GM19438 (cell line): ENCODE measurements around the gene ROBO4.

Source experiments
- ATAC-seq: cut with Tn5 transposase; IDR thresholded peaks from one replicate; pipeline ENCODE4 v1.9.1; 2021; ENCODE audit warnings: low read depth; ENCODE audit not compliant: unreplicated experiment

The ROBO4 gene

DNA sequence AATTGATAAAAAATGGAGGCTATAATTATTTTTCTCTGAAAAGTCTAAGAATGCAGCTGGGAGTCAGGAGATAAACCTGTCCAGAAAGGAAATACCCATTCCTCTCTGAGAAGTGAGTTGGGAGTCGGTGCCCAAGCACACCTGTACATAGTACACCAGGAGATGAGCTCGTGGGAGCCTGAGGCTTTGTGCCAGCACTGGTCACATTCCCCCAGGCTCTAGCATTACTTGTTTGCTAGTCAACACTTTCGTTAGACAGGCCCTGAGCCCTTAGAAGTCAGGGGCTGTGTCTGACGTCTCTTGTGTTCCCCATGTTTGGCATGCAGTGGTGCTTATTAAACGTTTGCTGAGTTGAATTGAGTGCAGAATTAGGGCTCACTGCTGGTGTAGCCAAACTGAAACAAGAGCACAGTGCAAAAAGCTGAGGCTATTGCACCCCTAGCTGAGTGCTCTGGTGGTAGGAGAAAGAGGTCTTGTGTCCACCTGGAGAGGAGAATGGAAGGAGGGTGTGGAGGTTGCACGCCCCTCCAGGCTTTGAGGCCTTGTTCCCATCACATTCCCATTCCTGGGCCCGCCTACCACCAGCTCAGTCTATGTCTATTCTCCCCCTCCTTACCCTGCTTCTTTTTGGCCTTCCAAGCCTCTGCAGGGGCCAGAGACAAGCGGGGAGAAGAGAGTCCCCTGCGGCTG is 6.8 kb downstream of the ROBO4 start:
- no peak for ATAC-seq

DNA sequence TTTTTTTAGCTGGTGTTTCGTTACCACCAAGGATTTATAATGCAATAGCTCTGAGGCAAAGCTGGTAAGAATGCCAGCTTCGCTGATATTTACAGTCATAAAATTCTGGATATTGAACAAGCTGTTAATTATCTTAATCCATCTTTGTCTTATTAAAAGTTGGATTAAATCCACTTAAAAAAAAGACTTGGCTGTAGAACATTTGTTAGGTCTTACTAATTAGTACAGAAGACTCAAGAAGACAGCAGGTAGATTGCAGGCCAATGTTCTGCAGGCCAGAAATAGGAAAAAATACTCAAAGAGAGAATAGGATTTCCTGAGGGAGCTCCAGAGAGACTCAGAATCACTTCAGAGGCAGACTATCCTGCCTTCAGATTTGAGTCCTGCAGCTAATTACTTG is 7.5 kb downstream of the ROBO4 start:
- no peak for ATAC-seq

DNA sequence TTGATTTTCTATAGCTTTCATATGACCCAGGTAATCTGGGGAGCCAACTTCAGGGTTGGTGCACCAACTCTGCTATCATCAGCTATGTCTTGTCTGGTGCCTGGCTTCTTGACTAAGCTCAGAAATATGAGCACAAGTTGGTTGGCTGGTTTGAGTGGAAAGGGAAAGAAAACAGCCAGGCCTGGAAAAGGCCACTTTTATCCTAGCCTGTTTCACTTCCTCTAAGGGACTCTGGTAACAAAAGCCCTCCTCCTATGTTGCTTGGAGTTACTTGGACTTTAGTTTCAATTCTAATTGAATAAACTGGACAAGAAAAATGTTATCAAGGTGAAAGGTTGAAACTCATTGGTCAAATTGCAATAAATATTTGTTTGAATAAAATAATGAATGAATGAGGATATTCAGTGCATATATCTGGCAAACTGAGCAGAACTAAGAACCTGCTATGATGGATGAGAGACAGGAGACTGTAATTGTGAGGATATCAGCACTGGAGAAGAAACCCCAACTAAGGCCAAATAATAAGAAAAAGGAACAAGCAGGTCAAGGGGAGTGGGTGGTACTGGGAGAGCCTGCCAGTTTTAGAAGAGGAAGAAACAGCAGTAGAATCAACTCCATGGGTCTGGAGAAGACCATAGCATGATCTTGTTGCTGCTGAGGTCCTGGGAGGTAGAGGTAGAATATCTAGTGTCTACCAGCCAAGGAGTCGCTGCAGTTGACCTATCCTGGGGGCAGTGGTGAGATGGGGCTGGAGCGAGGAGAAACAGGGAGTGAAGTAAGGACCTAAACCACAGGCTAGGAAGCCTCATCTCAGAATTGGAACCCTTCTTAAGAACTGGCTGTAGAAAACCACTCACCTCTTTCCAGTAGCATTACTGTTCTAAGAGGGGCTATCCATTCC is 8.2 kb downstream of the ROBO4 start:
- no peak for ATAC-seq

DNA sequence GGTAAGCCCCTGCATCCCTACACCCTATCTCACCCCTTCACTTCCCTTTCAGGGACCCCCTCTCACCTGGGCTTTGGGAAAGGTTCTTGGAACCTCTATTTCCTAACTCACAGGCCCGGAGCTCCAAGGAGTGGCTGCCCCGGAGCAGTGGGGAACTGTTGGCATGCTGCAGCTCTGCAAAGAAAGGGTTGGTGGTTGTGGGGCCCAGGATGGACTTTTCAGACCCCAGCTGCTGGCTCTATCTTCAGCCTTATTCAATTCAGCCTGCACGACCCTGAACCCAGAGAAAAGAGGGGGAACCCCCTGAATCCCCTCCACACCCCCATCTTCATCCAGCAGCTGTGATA is 10.0 kb downstream of the ROBO4 start:
- ATAC-seq: no peak

DNA sequence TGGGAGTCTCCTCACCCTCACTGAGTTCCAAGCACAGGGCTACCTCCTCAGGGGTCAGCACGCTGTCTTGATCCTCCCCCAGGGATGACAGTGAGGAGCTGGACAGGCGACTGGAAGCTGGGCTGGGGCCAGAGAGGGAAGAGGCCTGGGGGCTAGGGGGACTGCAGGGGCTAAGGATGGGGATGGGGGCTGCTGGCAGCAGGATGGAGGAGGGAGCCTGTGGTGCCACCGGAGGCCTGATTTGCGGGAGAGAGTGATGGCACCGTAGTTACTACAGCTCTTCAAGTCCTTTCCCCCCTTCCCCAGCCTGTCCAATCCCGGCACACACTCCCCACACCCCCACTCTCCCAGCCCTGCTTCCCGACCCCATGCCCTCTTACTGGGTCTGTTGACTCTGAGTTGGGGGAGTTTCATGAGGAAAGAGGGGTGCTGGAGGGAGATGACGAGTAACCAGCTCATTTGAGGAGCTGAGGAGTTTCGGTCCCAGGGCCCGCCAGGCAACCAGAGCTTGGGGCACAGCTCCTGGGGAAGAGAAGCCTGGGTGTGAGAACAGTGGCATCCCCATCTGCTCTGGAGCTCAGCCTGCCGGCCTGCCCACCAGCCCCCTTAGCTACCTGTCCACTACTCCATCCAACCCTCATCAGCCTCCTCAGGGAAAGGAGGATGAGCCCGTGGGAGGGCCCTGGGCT is 10.5 kb downstream of the ROBO4 start:
- ATAC-seq: no peak

DNA sequence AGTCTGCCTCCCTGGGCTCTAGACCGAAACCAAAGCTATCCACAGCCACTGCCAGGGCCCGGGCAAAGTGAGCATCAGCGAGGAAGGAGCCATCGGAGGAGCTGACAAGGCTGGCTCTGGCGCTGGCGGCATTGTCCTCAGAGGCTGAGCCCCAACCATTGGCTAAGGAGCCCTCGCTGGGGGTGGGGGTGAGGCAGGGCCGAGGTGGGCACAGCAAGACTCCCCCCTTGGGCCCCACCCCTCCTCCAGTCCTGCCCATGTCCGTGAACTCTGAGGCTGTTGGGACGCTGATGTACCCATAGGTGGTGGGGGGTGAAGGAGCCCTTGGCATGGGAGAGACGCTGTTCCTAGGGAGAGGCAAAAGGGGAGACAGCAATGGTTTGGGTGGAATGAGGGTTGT is 11.2 kb downstream of the ROBO4 start:
- no peak for ATAC-seq

DNA sequence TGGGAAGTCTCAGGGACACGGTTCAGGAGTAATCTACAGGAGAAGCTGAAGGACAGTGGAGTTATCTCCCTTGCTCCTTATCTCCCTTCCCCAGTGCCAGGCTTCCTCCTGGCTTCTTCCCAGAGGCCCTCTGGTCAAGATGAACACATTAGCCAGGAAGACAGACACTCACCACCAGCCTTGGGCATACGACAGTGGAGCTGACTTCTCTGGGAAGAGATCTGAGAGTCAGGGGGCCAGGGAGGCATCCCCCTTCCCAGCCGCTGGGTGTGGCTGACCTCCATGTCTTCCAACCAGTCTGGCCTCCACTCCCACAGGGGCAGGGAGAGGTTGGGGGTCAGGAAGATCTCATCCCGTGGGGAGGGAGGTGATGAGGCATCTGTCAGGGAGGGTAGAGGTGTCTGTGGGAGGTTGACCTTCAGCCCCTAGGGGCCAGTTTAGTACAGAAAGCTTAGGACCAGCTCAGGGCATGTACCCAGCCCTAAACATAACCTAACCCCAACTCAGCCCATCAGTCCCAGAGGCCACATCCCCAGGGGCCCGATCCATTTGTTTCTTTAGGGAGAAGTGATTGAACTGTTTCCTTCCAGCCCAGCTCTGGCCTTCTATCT is 12.7 kb downstream of the ROBO4 start:
- no peak for ATAC-seq

DNA sequence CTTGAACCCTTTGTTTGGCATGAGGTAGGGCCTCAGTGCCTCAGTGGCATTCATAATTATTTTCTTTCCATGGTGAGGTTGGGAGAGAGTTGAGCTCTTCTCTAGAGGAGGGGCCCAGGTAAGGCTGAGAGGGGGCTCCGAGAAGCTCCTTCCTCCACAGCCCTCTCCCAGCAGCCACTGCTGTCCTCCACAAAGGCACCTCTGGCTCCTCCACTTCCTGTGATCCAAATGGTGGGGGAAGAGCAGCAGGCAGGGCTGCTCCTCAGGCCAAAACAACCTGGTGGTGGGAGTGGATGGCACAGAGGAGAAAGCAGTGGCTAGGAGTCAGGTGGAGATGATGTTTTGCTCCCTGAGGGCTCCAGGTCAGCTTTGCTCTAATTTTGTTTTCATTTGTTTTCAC is 13.3 kb downstream of the ROBO4 start:
- ATAC-seq: no peak

DNA sequence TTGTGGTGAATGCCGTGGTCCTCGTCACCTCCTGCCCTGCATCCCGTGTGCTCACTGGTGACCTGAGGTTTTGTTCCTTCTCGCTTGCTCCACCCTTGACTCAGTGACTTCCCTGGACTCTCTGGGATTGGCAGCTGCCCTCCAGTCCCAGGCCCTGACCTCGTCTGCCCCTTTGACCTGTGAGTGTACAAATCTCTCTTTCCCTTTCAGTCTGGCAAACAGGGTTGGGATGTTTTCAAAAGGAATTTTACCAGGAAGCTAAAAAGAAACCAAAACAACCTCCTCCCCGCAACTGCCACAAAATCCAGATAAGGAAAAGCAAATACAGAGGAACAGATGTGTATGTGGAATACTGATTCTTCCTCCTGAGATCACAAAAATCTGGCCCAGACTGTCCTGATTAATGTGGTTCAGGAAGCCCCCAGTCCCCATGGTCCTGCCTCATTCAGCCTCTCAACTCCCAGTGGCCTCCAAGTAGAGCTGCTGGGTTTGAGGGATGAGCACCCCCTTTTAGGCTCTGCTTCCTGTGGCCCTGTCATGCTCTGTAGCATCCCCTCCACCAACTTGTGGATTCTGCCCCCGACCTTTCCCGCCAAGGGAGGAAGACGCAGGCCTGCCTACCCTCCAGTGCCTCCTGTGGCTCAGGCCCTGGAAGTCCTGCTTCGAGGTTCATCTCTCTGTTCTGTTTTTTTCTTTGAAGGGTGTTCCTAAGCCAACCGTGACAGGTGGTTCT is 15.2 kb downstream of the ROBO4 start:
- no peak for ATAC-seq

DNA sequence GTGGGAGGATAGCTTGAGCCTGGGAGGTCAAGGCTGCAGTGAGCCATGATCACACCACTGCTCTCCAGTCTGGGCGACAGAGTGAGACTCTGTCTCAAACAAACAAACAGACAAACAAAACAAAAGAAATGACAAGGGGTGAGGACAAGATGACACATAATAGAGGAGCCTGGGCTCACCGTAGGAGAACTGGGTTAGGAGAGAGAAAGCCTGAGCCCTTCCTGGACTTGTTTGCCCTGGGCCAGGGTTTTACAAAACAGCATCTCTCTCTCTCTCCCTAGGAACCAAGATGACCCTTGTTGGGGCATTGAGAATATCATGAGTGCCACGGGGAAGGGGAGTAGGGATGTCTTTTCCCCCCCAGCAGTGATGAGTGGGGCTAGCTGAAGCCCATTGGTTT is 16.7 kb downstream of the ROBO4 start:
- no peak for ATAC-seq

DNA sequence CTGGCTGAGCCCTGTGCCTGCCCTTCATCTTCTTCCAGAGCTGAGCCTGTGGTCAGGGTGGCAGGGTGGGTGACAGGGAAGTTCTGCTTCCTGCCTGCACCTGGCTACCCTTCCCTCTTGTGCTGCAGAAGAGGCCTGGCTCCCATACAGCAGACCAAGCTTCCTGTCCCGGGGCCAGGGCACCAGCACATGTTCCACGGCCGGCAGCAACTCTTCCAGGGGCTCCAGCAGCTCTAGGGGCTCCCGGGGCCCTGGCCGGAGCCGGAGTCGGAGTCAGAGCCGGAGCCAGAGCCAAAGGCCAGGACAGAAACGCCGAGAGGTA is 17.4 kb downstream of the ROBO4 start:
- no peak for ATAC-seq

DNA sequence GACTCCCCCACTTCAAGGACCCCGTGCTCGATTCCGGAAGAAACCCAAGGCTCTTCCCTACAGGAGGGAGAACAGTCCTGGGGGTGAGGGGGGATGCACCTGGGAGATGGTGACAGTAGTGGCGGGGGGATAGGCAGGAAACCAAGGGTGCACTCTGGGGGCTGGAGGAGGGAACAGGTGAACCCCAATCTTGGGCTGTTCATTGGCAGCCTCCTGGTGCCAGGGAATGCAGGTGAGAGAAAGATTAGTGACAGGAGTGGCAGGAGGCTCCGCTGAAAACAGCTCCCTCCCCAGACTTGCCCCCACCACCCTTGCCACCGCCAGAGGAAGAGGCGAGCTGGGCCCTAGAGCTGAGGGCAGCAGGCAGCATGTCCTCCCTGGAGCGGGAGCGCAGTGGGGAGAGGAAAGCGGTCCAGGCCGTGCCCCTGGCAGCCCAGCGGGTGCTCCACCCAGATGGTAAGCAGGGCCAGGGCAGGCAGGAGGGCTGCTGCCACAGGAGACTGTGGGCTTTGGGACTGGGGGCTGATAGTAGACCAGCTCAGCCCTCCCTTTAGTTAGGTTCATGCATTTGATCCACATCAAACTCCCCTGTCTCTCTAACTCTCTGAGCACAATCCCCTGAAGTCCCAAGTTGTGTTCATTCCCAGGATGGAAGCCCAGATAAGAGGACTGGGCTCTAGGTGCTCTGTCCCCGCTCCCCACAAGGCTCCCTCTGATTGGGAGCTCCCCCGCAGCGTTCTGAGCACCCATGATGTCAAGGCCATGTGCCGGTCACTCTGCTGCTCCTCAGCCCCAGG is 18.0 kb downstream of the ROBO4 start:
- ATAC-seq: no peak

DNA sequence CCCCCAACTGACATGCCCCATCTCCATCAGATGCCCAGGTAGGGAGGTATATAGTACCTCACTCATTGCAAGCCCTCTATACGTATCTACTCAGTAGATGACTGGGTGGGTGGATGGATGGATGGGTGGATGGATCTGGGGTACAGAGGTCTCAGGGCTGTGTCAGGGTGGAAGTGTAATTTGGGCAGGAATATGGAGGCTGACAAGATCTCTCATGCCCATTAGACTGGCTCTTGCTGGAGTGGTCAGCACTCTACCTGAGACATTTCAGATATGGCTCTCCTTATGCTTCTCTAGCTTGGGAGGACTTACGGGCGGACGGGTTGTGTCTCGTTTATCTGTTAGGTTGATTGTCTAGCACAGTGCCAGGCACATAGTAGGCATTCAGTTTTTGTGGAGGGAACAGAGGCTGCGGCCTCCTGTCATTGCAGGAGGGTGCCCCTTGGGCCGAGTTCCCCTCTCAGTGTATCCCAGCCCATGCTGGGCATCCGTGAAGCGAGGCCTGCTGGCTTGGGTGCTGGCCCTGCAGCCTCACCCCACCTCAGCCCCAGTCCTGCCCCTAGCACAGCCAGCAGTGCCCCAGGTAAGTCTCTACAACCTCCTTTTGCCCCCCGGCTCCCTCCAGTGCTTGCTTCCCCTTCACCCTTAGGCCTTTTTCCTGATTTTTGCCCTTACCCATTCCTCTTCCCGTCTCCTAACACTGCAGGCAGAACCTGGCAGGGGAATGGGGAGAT is 18.7 kb downstream of the ROBO4 start:
- no peak for ATAC-seq

DNA sequence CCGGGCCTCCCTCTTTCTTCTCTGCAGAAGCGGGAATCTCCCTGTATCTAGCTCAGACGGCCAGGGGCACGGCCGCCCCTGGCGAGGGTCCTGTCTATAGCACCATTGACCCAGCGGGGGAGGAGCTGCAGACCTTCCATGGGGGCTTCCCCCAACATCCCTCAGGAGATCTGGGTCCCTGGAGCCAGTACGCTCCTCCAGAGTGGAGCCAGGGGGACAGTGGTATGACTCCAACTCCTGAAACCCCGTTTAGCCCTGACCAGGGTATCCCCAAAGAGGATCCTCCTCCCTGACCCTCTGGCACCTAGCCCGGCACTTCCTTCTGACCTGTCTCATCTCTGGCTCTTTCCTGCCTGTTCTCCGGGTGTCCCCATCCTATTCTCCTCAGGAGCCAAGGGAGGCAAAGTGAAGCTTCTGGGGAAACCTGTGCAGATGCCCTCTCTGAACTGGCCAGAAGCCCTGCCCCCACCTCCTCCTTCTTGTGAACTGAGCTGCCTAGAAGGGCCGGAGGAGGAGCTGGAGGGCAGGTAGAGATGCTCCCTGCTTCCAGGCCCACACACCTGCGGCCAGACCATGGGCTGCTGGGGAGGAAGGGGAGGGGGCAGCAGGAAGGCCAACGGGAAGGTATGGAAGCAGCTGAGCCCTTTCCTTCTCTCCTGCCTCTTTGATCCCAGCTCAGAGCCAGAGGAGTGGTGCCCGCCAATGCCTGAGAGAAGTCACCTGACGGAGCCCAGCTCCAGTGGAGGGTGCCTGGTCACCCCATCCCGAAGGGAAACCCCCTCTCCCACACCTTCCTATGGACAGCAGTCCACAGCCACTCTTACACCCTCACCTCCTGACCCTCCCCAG is 19.5 kb downstream of the ROBO4 start:
- no peak for ATAC-seq

DNA sequence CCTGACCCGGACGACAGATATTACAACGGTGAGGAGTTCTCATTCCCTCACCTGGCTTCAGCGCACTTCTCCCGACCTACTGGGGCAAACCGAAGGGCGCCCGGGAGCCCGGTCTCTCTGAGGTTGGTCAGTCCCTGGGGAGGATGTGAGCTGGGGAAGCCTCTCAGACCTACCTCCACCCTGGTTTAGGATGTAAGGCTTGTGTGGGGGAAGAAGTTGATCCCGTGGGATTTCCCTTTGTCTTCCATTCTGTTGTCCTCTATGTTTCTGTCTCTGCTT is 20.1 kb downstream of the ROBO4 start:
- no peak for ATAC-seq

DNA sequence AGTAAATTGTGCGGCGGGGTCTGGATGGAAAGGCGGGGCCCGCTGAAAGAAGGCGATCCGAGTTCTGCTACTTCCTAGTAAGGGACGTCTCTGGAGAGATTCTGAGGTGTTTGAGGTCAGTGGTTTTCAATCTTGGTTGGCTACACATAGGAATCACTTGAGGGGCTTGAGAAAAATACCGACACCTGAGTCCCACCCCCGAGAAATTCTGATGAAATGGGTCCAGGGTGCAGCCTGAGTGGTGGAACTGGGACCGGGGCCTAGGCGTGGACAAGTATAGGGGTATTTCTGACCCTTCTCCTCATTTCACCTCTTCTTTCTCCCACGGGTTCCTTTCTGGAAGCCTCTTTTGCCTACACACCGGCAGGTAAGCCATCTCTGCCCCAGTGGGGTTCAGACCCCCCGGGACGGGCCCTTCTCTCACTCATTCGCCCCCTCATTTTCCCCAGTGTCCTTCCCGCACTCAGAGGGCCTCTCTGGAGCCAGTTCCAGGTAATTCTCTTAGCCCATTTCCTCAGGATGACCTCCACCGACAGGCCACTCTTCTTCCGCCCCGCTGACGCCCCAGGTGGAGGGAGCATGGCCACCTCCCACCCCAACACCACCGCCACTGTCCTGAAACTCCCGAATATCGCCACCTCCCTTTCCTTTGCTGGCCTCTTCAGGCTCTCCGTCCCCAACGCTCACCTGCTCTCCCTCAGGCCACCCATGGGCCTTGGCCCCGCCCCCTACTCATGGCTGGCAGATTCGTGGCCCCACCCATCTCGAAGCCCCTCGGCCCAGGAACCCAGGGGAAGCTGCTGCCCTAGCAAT is 20.6 kb downstream of the ROBO4 start:
- ATAC-seq: no peak

DNA sequence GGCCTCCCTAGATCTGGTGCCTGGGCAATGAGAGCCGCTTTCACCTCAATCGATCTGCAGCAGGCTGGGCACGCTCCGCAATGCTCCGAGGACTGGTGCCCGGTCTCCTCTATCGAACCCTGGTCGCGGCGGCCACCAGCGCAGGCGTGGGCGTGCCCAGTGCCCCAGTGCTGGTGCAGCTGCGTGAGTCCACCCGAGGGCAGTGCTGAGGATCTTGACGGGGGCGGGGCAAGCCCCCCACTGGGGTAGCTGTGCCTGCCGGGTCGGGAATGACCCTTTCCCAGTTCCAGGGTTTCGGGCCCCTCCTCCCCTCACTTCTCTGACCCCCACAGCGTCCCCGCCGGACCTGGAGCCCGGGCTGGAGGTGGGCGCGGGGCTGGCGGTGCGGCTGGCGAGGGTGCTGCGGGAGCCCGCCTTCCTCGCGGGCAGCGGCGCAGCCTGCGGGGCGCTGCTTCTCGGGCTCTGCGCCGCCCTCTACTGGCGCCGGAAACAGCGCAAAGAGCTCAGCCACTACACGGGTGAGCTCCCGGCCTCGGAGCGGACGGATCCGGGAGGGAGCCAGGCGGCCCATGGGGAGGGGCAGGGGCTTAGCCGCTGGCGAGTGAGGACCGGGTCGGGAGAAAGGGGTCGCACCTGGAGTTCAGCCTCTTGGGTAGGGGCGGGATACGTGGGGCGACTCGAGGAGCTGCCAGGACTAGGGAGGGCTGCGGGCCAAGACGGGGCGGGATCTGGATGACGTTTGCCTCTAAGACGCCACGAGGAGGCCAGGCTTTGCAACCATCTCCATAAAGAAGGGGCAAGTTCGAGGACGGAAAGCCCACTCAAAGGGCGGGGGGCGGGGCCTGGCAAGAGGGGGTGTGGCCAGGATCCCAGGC is 21.5 kb downstream of the ROBO4 start:
- peak; percentile 95 for ATAC-seq
